NB4 (cell line): ENCODE data around the gene PELI2.
A peak's percentile ranks its signal among the peaks of the same experiment; 100 is the strongest.

ENCODE experiments used
- DNase-seq: peaks from one replicate; pipeline ENCODE4 v3.0.0; 2010; ENCODE audit warnings: low read depth
- H3K4me3 ChIP-seq: one replicate; pipeline ENCODE4 v1.5.1; 2011; ENCODE audit warnings: mild to moderate bottlenecking, low read depth, low read length, moderate library complexity
- MYC ChIP-seq: IDR thresholded peaks from 2 replicates; pipeline ENCODE4 v1.6.1; 2011; ENCODE audit warnings: low read depth, low read length
- POLR2A ChIP-seq: IDR thresholded peaks from 2 replicates; pipeline ENCODE4 v1.6.1; 2011; ENCODE audit warnings: mild to moderate bottlenecking; ENCODE audit not compliant: insufficient read length; ENCODE audit errors: extremely low read depth
- TF ChIP-seq, protein P1 (sequence below): IDR thresholded peaks from one replicate; pipeline ENCODE4 v1.5.1; 2012; ENCODE audit warnings: low read depth, low read length
- TF ChIP-seq, protein P2 (sequence below): IDR thresholded peaks from 2 replicates; pipeline ENCODE4 v1.6.1; 2011; ENCODE audit warnings: low read depth, low read length

PELI2 gene

DNA sequence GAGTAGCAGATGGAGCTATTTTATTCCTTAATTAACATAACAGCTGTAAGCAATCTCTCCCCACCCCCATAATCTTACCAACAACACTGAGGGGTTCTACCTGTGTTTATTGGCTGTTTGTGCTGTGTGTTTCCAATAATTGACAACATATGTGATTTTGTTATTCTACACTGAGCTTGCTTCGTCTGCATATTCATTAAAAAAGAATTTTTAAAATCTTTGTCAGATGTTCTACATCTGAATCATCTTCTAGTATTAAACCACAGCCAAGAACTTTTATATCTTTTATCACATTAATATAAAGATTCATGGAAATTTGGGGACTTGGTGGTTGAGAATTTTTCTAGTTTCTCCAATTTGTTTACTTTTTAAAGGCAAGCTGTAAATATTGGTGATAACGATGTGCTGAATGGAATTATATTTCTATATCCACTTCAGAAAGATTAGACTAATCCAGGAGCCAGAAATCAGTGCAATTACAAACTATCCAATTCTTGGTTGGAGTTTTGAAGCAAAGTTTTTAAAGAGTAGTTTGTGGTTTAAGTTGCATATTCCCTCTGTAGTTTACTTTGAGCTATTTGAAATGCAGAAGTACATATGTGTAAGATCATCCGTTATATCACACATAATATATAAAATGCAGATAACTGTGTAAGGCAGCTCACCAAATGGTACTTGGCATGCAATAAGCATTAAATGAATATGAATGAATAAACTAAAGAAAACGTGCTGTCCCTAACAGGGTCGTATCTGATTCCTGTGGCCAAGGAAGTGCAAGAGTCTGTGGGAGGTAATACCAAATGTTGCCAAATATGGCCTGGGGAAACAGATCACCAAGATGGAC is 206.9 kb downstream of the PELI2 start:
- no peak overlapping the region for H3K4me3 ChIP-seq
- no peak for DNase-seq
- no peak for TF ChIP-seq POLR2A
- TF ChIP-seq, protein P1, sequence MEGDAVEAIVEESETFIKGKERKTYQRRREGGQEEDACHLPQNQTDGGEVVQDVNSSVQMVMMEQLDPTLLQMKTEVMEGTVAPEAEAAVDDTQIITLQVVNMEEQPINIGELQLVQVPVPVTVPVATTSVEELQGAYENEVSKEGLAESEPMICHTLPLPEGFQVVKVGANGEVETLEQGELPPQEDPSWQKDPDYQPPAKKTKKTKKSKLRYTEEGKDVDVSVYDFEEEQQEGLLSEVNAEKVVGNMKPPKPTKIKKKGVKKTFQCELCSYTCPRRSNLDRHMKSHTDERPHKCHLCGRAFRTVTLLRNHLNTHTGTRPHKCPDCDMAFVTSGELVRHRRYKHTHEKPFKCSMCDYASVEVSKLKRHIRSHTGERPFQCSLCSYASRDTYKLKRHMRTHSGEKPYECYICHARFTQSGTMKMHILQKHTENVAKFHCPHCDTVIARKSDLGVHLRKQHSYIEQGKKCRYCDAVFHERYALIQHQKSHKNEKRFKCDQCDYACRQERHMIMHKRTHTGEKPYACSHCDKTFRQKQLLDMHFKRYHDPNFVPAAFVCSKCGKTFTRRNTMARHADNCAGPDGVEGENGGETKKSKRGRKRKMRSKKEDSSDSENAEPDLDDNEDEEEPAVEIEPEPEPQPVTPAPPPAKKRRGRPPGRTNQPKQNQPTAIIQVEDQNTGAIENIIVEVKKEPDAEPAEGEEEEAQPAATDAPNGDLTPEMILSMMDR, result no peak
- TF ChIP-seq, protein P2, sequence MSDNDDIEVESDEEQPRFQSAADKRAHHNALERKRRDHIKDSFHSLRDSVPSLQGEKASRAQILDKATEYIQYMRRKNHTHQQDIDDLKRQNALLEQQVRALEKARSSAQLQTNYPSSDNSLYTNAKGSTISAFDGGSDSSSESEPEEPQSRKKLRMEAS, result no peak
- TF ChIP-seq MYC, result no peak

GRCh38 chr14:56328021-56328420 is 209.8 kb downstream of the PELI2 start:
- DNase-seq, result no peak
- H3K4me3 ChIP-seq, result no peak overlapping the region
- TF ChIP-seq POLR2A, result no peak
- TF ChIP-seq, protein P2, result no peak
- TF ChIP-seq, protein P1, result no peak

GRCh38 chr14:56331592-56332216 is 213.5 kb downstream of the PELI2 start:
- no peak for DNase-seq
- TF ChIP-seq MYC (no peak), POLR2A (no peak)
- TF ChIP-seq, protein P1, result no peak
- TF ChIP-seq, protein P2, result no peak
- H3K4me3 ChIP-seq, result no peak overlapping the region

DNA sequence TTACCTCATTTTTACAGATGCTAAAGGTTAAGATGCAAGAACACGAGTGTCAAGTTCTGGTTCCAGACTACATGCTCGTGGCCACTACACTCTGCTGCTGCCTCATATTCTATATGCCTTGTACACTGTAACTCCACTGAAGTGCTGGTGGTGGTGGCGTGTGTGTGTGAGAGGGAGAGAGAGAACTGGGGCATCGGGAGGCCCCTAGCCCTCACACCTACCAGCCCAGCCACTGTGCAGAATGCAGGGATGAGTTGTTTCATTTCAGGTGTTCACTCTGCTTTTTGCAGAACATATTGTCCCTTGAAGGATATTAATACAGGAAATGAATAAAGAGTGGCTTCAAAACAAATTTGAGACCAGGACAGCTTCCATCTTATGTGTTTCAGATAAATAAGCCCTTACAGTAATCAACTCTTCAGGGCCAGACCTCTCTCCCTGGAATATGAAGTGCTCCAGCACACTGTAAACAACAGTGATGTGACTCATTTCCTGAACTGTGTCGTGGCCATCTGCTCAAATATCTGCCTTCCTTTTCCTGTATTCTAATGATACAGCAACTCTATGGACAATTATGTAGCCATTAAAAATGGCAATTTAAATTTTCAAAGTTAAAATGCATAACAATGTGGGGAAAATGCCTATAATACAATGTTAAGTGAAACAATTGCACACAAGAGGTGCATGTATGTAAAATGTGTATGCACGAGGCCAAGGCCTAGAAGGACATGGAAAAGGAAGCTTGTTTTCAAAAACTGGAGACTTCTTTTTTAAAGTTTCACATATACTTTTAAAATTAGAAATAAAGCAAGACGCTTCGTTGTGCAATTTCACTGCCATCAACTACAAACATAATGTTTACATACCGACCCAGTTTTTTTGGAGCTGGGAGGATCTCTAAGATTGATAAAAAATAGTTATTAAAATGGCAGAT is 215.4 kb downstream of the PELI2 start:
- TF ChIP-seq, protein P2, result no peak
- no peak for TF ChIP-seq POLR2A
- TF ChIP-seq MYC, result no peak
- TF ChIP-seq, protein P1, result no peak
- DNase-seq, result peak; percentile 66
- no peak overlapping the region for H3K4me3 ChIP-seq

DNA sequence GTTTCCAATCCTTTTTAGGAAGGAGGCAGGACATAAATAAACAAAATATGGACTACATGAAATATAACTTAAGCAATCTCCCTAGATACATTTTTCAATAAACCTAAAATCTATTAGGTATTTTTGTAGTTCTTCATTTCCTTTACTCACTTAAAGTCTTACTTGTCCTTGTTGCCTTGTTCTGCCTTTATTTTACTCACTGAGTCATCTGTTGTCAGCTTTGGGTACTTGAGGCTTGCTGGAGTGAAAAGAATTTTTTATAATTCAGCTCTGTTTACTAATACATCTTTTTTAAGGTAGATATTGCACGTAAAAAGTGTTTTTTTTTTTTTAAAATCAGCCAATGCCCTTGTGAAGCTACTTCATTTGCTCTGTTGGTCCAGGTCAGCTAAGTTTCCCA is 216.2 kb downstream of the PELI2 start:
- no peak overlapping the region for H3K4me3 ChIP-seq

More for the DNA sequence above, 216.2 kb downstream of the PELI2 start:
- TF ChIP-seq, protein P1, result no peak
- TF ChIP-seq MYC, result no peak
- TF ChIP-seq, protein P2, result no peak
- TF ChIP-seq POLR2A, result no peak
- no peak for DNase-seq
